Endothelial cell of hepatic sinusoid (primary cell): ENCODE data around the gene CDKN1C.

ENCODE experiments used
- in situ Hi-C: cut with HindIII; loops from 2 replicates; pipeline ENCODE4 v1.10.0; 2017; ENCODE audit warnings: low sequenced_read_pairs

CDKN1C gene

GRCh38 chr11:2870969-2871680 lies 14.4 kb downstream of the CDKN1C start:
- in situ Hi-C loops, result loop anchor here (5.0 kb wide), 1 partner anchor 39 kb away; no protein-coding TSS in a partner anchor

- in situ Hi-C loops, result loop anchor here (5.0 kb wide), 1 partner anchor 38 kb away; no protein-coding TSS in a partner anchor
Observed at GRCh38 chr11:2870460-2870859, 15.1 kb downstream of the CDKN1C start.

DNA sequence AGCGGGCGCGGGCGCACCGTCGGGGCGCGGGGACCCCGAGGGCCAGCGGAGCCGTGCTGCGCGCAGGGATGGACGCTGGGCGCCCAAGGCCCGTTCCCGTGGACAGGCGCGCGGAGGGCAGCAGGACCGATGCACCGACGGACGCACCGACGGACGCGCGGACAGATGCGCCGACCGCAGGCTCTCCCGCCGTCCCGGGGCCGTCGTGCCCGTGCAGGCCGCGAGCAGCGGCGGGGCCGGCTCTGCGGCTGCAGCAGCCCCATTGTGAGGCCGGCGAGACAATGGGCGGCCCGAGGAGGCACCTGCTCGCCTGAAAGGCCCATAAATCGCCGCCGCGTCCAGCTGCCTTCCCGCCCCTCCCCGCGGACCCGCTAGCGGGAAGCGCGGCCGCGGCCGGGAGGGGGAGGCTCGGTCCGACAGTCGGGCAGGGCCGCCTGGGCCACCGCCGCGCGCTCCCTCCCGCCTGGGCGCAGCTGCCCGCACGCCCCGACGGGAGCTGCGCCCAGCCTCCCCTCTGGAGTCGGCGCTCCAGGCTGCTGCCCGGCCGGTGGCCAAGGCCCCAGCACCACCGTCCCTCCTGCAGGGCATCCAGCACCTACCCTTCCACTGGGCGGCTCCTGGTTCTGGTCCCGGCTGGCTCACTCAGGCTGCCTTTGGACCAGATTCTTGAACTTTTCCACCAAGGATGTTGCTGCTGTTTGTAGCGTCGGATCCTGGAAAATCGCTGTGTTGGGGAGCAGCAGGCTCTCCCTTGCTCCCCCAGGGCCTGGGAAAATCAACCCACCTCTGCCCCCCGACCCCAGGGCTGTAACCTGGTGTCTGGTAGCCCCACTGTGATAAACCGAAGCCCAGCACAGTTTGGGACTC lies 15.8 kb downstream of the CDKN1C start:
- in situ Hi-C loops, result loop anchor here (5.0 kb wide), 1 partner anchor 37 kb away; no protein-coding TSS in a partner anchor

DNA sequence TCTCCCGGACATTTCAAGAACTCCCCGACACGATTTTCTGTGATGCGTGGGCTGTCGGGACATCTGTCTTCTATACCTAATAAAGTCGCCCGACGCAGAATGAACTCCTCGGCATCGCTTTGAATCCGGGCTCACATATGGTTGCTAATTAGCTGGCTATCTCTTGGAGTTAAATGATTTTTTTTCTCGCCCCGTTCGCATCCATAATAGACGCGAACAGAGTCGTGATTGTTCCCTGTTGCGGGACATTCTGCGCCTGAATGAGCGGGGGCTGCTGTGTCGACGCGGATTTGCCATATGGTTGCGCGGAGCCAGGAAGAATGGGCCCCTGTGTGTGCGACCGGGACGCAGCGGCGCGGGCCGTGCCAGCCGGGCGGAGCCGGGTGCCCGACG lies 16.4 kb downstream of the CDKN1C start:
- in situ Hi-C loops, result no loop called here

- in situ Hi-C loops, result no loop called here
Observed at GRCh38 chr11:2868506-2869133, 17.0 kb downstream of the CDKN1C start.

GRCh38 chr11:2867722-2868505 lies 17.7 kb downstream of the CDKN1C start:
- in situ Hi-C loops, result no loop called here

DNA sequence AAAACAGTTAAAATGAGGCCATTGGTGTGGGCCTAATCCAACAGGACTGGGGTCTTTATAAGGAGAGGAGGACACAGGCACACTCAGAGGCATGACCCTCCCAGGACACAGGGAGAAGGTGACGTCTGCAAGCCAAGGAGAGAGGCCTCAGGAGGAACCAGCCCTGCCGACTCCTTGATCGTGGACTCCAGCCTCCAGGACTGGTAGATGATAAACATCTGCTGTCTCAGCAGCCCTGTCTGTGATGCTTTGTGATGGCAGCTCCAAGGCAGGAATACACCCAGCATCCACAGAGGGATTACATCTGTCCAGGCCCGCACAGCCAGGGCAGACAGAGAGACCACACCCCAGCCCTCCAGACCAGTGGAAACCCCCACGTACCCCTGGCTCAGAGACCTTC lies 18.4 kb downstream of the CDKN1C start:
- in situ Hi-C loops, result no loop called here

GRCh38 chr11:2865922-2866577 lies 19.5 kb downstream of the CDKN1C start:
- in situ Hi-C loops, result no loop called here

GRCh38 chr11:2864901-2865300 lies 20.7 kb downstream of the CDKN1C start:
- in situ Hi-C loops, result no loop called here

GRCh38 chr11:2863276-2863618 lies 22.3 kb downstream of the CDKN1C start:
- in situ Hi-C loops, result no loop called here

GRCh38 chr11:2862395-2863275 lies 22.9 kb downstream of the CDKN1C start:
- in situ Hi-C loops, result no loop called here

DNA sequence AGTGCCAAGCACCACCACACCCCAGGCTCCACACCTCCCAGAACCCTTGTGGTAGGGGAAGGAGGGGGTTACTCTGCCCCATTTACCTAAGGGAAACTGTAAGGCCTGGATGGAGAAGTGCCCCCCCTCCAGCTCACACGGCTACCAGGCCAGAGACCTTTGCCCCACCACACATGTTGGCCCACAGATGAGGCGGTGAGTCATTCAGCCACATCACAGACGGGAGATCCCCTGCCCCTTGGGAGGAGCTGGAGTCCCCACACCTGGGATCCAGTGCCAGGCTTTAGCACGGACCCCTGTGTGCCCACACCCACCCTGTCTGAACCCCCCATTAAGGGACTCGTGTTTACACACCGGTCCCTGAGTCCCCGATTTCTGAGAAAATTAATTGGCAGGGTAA lies 24.9 kb downstream of the CDKN1C start:
- in situ Hi-C loops, result no loop called here

DNA sequence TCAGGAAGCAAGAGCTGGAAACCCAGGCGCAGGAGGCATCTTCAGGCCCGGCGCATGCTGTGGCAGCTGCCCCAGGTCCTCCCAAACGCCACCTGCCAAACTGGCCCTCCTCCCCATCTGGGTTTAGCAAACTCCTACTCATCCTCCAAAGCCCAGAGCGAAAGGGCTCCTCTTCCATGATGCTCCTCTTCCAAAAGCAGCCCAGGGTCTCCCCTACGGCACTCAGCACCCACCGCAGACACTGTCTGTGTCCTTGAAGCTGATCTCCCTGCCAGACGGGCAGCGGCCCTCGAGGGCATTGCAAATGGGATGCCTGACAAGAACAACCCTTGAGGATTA lies 25.9 kb downstream of the CDKN1C start:
- in situ Hi-C loops, result no loop called here

GRCh38 chr11:2858995-2859698 lies 26.4 kb downstream of the CDKN1C start:
- in situ Hi-C loops, result no loop called here

DNA sequence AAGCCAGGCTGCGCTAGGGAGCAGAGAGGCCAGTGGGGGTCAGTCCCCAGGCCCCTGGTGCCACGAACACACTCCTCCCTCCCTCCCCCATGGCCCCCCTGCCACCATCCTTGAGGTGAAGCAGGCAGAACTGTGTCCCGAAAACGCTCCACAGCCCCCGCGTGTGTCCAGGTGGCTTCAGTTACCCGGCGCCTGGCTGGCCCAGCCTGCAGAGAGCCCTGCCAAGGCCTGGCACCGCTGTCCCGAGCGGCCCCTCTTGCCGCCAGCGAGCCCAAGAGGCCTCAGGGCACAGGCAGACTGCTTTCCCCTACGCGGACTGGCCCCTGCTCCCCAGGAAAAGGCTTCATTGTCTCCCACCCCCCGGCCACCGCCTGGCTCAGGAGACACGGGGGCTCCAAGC lies 27.7 kb downstream of the CDKN1C start:
- in situ Hi-C loops, result no loop called here

DNA sequence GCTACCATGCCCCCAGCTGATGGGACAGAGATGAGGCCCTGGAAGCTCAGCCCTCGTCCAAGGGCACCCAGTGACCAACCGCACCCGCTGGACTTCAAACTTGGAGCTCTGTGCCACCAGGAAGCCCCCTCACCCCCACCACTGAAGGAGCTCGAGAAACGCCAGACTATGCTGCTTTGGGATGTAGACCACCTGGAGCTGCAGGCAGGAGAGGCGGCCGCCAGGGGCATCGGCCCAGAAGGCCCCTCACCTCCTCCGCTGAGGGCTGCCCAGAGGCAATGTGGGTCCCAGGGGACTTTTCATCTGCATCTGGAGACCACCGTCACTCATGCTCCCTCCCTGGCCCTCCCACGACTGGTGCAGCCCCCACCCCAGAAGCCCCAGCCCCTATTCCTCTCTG lies 28.3 kb downstream of the CDKN1C start:
- in situ Hi-C loops, result no loop called here

GRCh38 chr11:2855162-2855561 lies 30.4 kb downstream of the CDKN1C start:
- in situ Hi-C loops, result no loop called here

DNA sequence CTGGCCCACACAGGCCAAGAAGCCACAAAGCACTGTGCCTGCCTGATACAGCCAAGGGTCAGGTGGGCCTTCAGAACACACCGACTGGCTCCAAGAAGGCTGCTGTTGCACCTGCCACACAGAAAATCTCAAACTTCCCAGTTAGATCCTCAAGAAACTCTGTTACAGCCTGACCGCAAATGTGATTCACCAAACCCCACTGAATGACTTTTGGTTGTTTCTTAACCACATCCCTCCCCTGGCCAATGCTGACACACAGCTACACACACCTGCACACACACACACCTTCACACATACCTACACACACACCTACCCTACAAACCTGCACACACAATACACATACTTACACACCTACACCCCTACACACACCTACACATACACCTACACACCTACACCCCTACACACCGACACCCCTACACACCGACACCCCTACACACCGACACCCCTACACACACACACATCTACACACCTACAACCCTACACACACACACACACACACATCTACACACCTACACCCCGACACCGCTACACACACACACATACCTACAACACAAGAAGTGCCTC lies 31.5 kb downstream of the CDKN1C start:
- in situ Hi-C loops, result no loop called here

GRCh38 chr11:2853401-2853800 lies 32.2 kb downstream of the CDKN1C start:
- in situ Hi-C loops, result no loop called here
